Left ventricle myocardium inferior (tissue), 1 donor: ENCODE measurements around the gene HDGF. TPM values are rescaled to one million over a fixed set of nuclear protein-coding genes. Genes with fewer than 3 reads are reported as not detected.
A peak's percentile ranks its signal among the peaks of the same experiment; 100 is the strongest.

Experiments used
- DNase-seq: peaks from one replicate; pipeline ENCODE4 v3.0.0-alpha.2; 2020
- H3K27ac ChIP-seq: fragments of 200-600 bp; replicated peaks from 2 replicates; pipeline ENCODE4 v1.8.0; 2021
- H3K27me3 ChIP-seq: fragments of 200-600 bp; 2 replicates; pipeline ENCODE4 v1.8.0; 2021; ENCODE audit warnings: low read depth
- H3K36me3 ChIP-seq: fragments of 200-600 bp; 2 replicates; pipeline ENCODE4 v1.8.0; 2021
- H3K4me1 ChIP-seq: fragments of 200-600 bp; 2 replicates; pipeline ENCODE4 v1.8.0; 2021
- H3K4me3 ChIP-seq: fragments of 200-600 bp; 2 replicates; pipeline ENCODE4 v1.8.0; 2021; ENCODE audit warnings: mild to moderate bottlenecking, moderate library complexity
- H3K9me3 ChIP-seq: fragments of 200-600 bp; replicated peaks from 2 replicates; pipeline ENCODE4 v1.8.0; 2021
- CTCF ChIP-seq: fragments of 200-600 bp; IDR thresholded peaks from 2 replicates; pipeline ENCODE4 v1.8.0; 2021; ENCODE audit warnings: antibody characterized with exemption, mild to moderate bottlenecking, borderline replicate concordance
- intact Hi-C: fragments of 100-400 bp; cut with micrococcal nuclease; formaldehyde crosslinking; loops from one replicate; pipeline ENCODE4 v1.11.0; 2022
- total RNA-seq: library from RNA; stranded (reverse); fragmentation: NEBNext Ultra II Directional; extraction: Animal tissue kit (Norgen Biotek cat#: 25700); gene quantifications from one replicate; pipeline ENCODE4 v1.2.1, GENCODE V29; 2021
- donor health status: DM: no; HTN: yes; CAD: no; lungs with severe emphysema.

Gene HDGF
- total RNA-seq, 1 donor from 2014 or later = 145 TPM

- Histone ChIP-seq H3K9me3 (no peaks in the 10 kb centered on the region), H3K4me3 (peak within 1 kb of the TSS; percentile 96), H3K4me1 (peaks cover 45% of the 10 kb centered on the region), H3K27me3 (no peaks in the 10 kb centered on the region), H3K27ac (peak within 1 kb of the TSS; percentile 90), H3K36me3 (peaks cover 56% of the 10 kb centered on the region)
- DNase-seq = peak; percentile 97
- intact Hi-C loops = no loop called here
- TF ChIP-seq CTCF = no peak
Observed at GRCh38 chr1:156740741-156741480, 10.6 kb downstream of the HDGF start, which contains the start of gene MRPL24. Gene MRPL24, minus strand, starts transcription at chr1:156741088. Its CDS starts 2,384 bp downstream, at chr1:156738704.

GRCh38 chr1:156740237-156740740, 11.2 kb downstream of the HDGF start:
- H3K27ac ChIP-seq = peak overlapping the region; percentile 90
- peaks cover 57% of the 10 kb centered on the region for H3K36me3 ChIP-seq
- H3K9me3 ChIP-seq = no peaks in the 10 kb centered on the region
- peak overlapping the region; percentile 96 for H3K4me3 ChIP-seq
- no peak for TF ChIP-seq CTCF
- no peaks in the 10 kb centered on the region for H3K27me3 ChIP-seq
- peaks cover 39% of the 10 kb centered on the region for H3K4me1 ChIP-seq
- DNase-seq = no peak
- intact Hi-C loops = no loop called here

- H3K4me3 ChIP-seq = no peak overlapping the region
- no peaks in the 10 kb centered on the region for H3K27me3 ChIP-seq
- H3K9me3 ChIP-seq = no peaks in the 10 kb centered on the region
- no peak overlapping the region for H3K27ac ChIP-seq
- H3K36me3 ChIP-seq = peaks cover 52% of the 10 kb centered on the region
- peaks cover 26% of the 10 kb centered on the region for H3K4me1 ChIP-seq
- TF ChIP-seq CTCF = no peak
- no peak for DNase-seq
- intact Hi-C loops = no loop called here
Observed at GRCh38 chr1:156738916-156739315, 12.6 kb downstream of the HDGF start.

GRCh38 chr1:156738407-156738806, 13.1 kb downstream of the HDGF start:
- DNase-seq = no peak
- no peak overlapping the region for H3K27ac ChIP-seq

GRCh38 chr1:156733989-156734584, 17.4 kb downstream of the HDGF start:
- no peak overlapping the region for H3K27ac ChIP-seq
- no peak overlapping the region for H3K4me3 ChIP-seq
- no peak for DNase-seq
- H3K27me3 ChIP-seq = no peaks in the 10 kb centered on the region
- intact Hi-C loops = no loop called here
- H3K36me3 ChIP-seq = peaks cover 53% of the 10 kb centered on the region
- H3K4me1 ChIP-seq = peaks cover 10% of the 10 kb centered on the region
- no peaks in the 10 kb centered on the region for H3K9me3 ChIP-seq
- TF ChIP-seq CTCF = no peak

More at GRCh38 chr1:156738407-156738806, 13.1 kb downstream of the HDGF start:
- H3K9me3 ChIP-seq = no peaks in the 10 kb centered on the region
- peaks cover 52% of the 10 kb centered on the region for H3K36me3 ChIP-seq
- intact Hi-C loops = no loop called here
- H3K4me3 ChIP-seq = no peak overlapping the region
- H3K4me1 ChIP-seq = peaks cover 24% of the 10 kb centered on the region
- H3K27me3 ChIP-seq = no peaks in the 10 kb centered on the region
- TF ChIP-seq CTCF = no peak
